Measurements from ENCODE around the gene ITGA2. TPM values are rescaled to one million over a fixed set of nuclear protein-coding genes. Genes with fewer than 3 reads are reported as not detected.

The ITGA2 gene
- total and polyA plus RNA-seq, 2 of the 8 experiments (the other 6 are each of a cell fraction or from before 2014, with no cell fraction given): 1.4 to 7.7 TPM

GRCh38 chr5:53118879-53119278, 129.7 kb downstream of the ITGA2 start:
- H3K79me1 ChIP-seq (ENCODE audit: low read depth, low read length): no peaks in the 10 kb centered on the region
- no peak overlapping the region for H3K9ac ChIP-seq (replicated peaks in 1 of 4; ENCODE audit: extremely low read depth in 1 of 4, low read depth in 3 of 4, low read length in 3 of 4)
- H4K5ac ChIP-seq (ENCODE audit: insufficient read length, low read depth, low read length): no peak overlapping the region
- FAIRE-seq (no peak), DNase-seq (ENCODE audit: low read depth in 1 of 2, low spot score in 2 of 2) (no peak)
- ChIA-PET POLR2A (ENCODE audit: partially characterized antibody) (no interaction called here), CTCF (ENCODE audit: partially characterized antibody) (interaction anchor here (0.8 to 1.6 kb wide), 2 partner anchors 52 to 260 kb away, joined by 3 to 4 read pairs; no protein-coding TSS in a partner anchor)
- no peak overlapping the region for H3K14ac ChIP-seq (ENCODE audit: insufficient read length)
- WGBS, 2 experiments (ENCODE audit: extremely low coverage in 1 of 2, insufficient coverage in 1 of 2, insufficient read length in 1 of 2, insufficient replicate concordance in 2 of 2, low coverage in 1 of 2, low lambda C conversion rate in 2 of 2, missing lambda C conversion rate in 1 of 2): 79% methylated on average over 5 of the region's 5 CpGs; no CpG with 5 or more reads in 1 of the 2 experiments
- no peak overlapping the region for H4K91ac ChIP-seq (replicated peaks; ENCODE audit: insufficient read length, low read length)
- H3K79me2 ChIP-seq (ENCODE audit: control insufficient read depth in 1 of 2, insufficient read depth in 2 of 2, low read length in 2 of 2): no peaks in the 10 kb centered on the region
- TF ChIP-seq, protein P1, sequence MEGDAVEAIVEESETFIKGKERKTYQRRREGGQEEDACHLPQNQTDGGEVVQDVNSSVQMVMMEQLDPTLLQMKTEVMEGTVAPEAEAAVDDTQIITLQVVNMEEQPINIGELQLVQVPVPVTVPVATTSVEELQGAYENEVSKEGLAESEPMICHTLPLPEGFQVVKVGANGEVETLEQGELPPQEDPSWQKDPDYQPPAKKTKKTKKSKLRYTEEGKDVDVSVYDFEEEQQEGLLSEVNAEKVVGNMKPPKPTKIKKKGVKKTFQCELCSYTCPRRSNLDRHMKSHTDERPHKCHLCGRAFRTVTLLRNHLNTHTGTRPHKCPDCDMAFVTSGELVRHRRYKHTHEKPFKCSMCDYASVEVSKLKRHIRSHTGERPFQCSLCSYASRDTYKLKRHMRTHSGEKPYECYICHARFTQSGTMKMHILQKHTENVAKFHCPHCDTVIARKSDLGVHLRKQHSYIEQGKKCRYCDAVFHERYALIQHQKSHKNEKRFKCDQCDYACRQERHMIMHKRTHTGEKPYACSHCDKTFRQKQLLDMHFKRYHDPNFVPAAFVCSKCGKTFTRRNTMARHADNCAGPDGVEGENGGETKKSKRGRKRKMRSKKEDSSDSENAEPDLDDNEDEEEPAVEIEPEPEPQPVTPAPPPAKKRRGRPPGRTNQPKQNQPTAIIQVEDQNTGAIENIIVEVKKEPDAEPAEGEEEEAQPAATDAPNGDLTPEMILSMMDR (IDR thresholded peaks at IDR 0.05; ENCODE audit: control extremely low read depth in 1 of 3, insufficient read depth in 1 of 3, low read depth in 1 of 3, low read length in 3 of 3): no peak
- TF ChIP-seq POLR2AphosphoS5 (IDR thresholded peaks at IDR 0.05; ENCODE audit: low read depth, low read length) (no peak), FOSL1 (IDR thresholded peaks at IDR 0.05; ENCODE audit: insufficient read depth, low read depth, low read length) (no peak), GABPA (IDR thresholded peaks at IDR 0.05; ENCODE audit: borderline replicate concordance, insufficient read depth, low read length) (no peak)
- no peak overlapping the region for H3K4me3 ChIP-seq (ENCODE audit: extremely low read depth in 1 of 4, insufficient read depth in 2 of 4, low read depth in 3 of 4, low read length in 4 of 4)
- H2BK12ac ChIP-seq (ENCODE audit: low read depth, low read length): no peak overlapping the region
- no peak overlapping the region for H2BK5ac ChIP-seq (ENCODE audit: low read depth, low read length)
- H4K20me1 ChIP-seq (replicated peaks in 1 of 2; ENCODE audit: control insufficient read depth in 1 of 2, insufficient read depth in 2 of 2, low read length in 2 of 2): no peaks in the 10 kb centered on the region
- no peak overlapping the region for H2BK20ac ChIP-seq (ENCODE audit: low read length)
- no peaks in the 10 kb centered on the region for H3K36me3 ChIP-seq (ENCODE audit: control insufficient read depth in 2 of 4, insufficient read depth in 4 of 4, low read length in 3 of 4)
- no peak overlapping the region for H3K27ac ChIP-seq (ENCODE audit: low read depth, low read length)
- no peaks in the 10 kb centered on the region; a peak in 1 of 7 replicates for H3K4me1 ChIP-seq (replicated peaks in 1 of 4; ENCODE audit: control insufficient read depth in 3 of 4, insufficient read depth in 4 of 4, low read length in 3 of 4)
- no peak overlapping the region for H4K8ac ChIP-seq (ENCODE audit: extremely low read depth, insufficient read depth, low read length)
- H3K23me2 ChIP-seq (ENCODE audit: low read depth, low read length): no peaks in the 10 kb centered on the region
- H3K27me3 ChIP-seq (replicated peaks in 1 of 4; ENCODE audit: control insufficient read depth in 3 of 4, extremely low read depth in 1 of 4, insufficient read depth in 3 of 4, low read length in 3 of 4): no peaks in the 10 kb centered on the region
- H2BK15ac ChIP-seq (ENCODE audit: low read length): no peak overlapping the region
- no peak overlapping the region for H3K4ac ChIP-seq (replicated peaks; ENCODE audit: insufficient read length, low read depth, low read length)
- no peak overlapping the region for H2AFZ ChIP-seq (ENCODE audit: low read length)
- H3K23ac ChIP-seq (ENCODE audit: insufficient read length): no peak overlapping the region
- no peaks in the 10 kb centered on the region for H3K9me3 ChIP-seq (ENCODE audit: insufficient read depth in 2 of 2, low read depth in 1 of 2, low read length in 1 of 2)
- no peak overlapping the region for H3K4me2 ChIP-seq (ENCODE audit: insufficient read depth in 1 of 2, low read depth in 2 of 2, low read length in 2 of 2)
- H3K18ac ChIP-seq (ENCODE audit: extremely low read depth, low read length): no peak overlapping the region
- H2AK5ac ChIP-seq (ENCODE audit: low read depth, low read length): no peak overlapping the region
- no peak overlapping the region for H2BK120ac ChIP-seq (replicated peaks; ENCODE audit: low read depth, low read length)
- no peak overlapping the region for H3K56ac ChIP-seq (replicated peaks; ENCODE audit: insufficient read length, low read depth, low read length)

All from H1 (cell line).